ENCODE data around the gene B3GNT5.

B3GNT5 gene

DNA sequence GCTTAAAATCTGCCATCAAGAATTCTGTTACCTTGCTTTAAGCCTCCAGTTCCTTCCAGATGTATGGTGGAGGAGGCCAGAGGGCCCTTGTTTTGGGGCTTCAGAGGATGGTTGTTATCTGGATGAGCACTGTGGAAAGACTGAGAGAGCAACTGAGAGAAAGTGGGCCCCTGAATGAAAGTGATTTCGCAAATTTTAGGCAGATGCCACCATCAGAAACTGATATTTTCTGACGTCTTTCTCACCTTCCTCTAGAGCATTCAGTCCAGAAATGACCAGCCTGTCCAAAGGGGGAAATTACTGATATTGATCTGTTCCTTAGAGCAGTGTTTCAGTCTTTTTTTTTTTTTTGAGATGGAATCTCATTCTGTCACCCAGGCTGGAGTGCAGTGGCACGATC, 13.4 kb downstream of the B3GNT5 start:
- DNase-seq: no peak

DNA sequence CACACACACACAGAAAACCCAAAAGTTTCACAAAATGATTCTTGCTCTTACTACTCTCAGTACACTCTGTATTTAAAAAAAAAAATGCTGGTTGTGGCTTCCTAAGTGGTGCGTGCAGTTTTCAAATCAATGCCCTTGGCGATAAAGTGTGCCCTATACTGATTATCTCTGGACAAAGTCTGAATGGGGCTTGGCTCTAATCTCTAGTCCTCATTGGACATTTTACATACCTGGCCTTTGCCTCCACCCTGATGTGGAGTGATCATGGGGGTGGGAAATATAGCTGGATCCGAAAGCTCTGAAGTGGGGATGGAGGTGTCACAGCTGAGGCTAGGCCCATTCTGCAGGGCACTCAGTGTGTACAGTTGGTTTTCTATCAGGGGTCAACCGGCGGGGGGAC, 14.1 kb downstream of the B3GNT5 start:
- DNase-seq: no peak

DNA sequence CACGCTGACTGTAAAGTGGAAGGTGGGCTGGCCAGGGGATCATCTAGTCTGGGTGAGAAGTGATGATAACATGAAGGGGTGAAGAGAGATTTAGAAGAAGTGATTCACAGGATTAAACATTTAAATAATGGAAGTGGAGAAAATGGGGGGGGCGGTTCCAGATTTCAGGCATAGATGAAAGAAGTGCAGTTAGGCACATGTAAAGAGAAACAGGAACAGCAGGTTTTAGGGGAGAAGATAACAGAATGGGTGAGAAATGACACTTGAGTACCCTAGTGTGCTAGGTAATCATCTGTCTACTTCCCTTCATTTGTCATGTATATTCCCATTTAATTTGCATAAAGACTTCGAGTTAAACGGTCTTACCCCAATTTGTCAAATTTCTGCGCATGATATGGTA, 15.3 kb downstream of the B3GNT5 start:
- no peak for DNase-seq

DNA sequence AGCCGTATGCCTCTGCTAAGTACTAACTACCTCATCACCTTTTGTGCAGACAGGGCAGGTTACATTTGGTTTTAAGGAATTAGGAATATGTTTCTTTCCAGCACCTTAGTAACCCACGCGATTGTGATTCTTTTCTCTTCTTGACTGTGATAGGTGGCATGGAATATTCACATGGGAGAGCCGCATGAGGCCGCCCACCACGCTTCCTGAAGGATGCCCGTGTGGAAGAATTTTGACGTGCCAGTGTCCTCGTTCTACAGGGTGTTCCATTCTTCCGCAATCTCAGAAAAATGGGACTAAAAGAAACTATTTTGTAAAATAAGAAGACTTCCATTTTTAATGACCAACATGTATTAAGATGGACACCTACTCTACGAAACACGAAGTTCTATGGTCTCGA, 16.3 kb downstream of the B3GNT5 start:
- DNase-seq: no peak

DNA sequence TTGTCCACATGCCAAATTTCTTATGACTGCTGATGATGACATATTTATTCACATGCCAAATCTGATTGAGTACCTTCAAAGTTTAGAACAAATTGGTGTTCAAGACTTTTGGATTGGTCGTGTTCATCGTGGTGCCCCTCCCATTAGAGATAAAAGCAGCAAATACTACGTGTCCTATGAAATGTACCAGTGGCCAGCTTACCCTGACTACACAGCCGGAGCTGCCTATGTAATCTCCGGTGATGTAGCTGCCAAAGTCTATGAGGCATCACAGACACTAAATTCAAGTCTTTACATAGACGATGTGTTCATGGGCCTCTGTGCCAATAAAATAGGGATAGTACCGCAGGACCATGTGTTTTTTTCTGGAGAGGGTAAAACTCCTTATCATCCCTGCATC, 17.3 kb downstream of the B3GNT5 start:
- no peak for DNase-seq

DNA sequence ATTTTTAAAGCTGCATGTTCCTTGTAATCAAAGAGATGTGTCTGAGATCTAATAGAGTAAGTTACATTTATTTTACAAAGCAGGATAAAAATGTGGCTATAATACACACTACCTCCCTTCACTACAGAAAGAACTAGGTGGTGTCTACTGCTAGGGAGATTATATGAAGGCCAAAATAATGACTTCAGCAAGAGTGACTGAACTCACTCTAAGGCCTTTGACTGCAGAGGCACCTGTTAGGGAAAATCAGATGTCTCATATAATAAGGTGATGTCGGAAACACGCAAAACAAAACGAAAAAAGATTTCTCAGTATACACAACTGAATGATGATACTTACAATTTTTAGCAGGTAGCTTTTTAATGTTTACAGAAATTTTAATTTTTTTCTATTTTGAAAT, 19.1 kb downstream of the B3GNT5 start:
- no peak for DNase-seq

DNA sequence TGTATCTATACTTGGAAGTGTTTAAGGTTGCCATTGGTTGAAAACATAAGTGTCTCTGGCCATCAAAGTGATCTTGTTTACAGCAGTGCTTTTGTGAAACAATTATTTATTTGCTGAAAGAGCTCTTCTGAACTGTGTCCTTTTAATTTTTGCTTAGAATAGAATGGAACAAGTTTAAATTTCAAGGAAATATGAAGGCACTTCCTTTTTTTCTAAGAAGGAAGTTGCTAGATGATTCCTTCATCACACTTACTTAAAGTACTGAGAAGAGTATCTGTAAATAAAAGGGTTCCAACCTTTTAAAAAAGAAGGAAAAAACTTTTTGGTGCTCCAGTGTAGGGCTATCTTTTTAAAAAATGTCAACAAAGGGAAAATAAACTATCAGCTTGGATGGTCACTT, 19.7 kb downstream of the B3GNT5 start:
- DNase-seq: no peak

DNA sequence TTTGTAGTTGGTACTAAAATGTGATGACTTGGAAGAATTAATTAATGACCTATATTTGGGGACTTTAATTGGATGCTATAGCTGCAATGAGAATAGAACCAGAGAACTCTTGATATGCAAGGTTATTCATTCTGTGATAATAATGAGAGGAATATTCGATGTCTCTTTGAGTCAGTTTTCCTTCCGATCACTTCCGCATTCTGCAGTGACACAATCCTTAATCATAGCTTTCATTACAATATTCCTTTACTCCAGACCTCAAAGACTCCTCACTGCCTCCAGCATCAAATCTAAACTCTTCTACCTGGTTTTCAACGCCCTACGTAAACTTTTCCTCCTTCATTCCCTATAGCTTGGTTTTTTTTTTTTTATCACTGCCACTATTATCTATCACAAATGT, 21.6 kb downstream of the B3GNT5 start:
- no peak for DNase-seq

DNA sequence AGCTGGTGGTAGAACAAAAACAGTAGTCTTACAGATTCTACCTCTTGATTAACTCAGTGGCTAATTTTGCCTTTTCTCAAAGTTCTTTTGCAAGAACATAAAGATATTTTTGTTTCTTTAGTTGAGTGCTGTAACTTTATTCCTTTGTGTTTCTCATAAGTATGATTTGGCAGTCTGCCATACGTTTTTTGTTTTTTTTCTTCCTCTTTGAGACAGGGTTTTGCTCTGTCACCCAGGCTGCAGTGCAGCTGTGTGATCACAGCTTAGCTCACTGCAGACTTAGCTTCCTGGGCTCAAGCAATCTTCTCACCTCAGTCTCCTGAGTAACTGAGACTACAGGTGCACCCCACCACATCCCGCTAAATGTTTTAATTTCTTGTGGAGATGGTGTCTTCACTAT, 22.4 kb downstream of the B3GNT5 start:
- DNase-seq: peak in 1 of 2 donors; percentile 17

DNA sequence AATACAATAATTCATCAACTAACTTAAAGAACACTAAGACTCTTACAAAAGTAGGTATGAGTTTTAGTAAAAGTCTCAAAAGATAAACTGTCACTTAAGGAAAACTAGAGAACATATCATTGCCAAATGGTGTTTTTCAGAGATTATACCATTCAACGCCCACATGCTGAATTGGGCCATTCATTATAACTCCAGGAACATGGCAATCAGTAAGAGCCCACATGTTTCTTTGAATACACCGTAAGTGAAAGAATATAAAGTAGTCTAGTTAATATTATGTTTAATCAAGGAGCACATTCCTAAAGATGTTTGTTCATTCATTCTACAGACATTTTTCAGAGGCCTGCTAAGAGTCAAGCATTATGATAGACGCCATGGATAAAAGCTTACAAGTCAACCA, 22.9 kb downstream of the B3GNT5 start:
- DNase-seq: no peak

DNA sequence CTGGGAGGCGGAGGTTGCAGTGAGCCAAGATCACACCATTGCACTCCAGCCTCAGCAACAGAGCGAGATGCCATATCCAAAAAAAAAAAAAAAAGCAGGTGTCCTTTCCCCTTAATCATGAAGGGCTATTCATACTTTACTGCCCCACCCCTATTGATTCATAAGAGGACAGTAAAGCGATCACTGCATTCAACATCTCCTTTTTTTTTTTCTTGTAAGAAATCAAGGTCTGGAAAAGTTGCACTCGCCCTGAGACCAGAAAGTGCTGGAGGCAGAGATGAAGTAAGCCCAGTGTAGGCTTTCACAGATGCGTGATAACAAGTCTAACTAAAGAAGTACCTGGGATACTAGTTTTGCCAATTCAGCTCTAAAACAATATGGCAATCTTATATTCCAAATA, 24.2 kb downstream of the B3GNT5 start:
- no peak for DNase-seq

DNA sequence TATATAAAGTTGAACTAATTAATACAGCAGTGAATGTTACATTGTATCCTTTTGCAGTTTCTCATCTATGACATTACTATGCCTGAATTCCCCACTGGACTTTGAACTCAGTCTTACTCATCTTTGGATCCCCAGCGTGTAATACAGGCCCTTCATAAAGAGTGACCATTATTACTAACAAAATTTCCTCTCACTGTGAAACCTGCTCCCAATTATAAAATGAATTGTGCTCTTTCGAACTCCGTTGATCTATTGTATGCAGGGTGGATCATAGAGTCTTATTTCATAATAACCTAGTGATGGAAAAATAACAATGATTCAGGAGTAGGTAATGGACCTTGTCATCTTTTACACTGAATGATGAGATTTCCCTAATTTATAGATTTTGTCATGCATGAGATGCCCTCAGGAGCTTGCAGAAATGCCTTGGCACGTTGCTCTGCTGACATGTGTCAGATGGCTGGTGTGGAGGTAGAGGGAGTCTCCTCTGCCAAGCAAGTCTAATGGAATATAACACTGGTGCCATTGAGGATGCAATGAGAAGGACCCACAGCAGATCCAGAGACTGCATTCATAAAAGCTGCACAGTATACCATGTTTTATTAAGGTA, 25.5 kb downstream of the B3GNT5 start:
- no peak for DNase-seq

DNA sequence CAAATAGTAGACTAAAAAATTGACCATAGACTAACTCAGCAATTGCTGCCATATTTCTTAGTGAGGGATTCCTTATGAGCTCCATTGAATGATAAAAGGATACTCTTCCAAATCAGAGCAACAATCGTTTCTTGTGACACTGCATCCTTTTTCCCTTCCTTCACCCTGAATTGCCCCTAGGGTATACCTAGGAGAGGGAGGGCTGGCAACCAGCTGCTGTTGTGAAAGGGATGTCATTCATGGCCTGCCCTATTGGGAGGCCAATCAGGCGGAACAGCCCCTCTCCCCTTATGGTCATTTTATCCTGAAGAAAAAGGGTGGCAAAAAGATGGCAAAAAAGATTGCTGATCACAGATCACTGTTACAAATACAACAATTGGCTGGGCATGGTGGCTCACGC, 26.3 kb downstream of the B3GNT5 start:
- DNase-seq: no peak

DNA sequence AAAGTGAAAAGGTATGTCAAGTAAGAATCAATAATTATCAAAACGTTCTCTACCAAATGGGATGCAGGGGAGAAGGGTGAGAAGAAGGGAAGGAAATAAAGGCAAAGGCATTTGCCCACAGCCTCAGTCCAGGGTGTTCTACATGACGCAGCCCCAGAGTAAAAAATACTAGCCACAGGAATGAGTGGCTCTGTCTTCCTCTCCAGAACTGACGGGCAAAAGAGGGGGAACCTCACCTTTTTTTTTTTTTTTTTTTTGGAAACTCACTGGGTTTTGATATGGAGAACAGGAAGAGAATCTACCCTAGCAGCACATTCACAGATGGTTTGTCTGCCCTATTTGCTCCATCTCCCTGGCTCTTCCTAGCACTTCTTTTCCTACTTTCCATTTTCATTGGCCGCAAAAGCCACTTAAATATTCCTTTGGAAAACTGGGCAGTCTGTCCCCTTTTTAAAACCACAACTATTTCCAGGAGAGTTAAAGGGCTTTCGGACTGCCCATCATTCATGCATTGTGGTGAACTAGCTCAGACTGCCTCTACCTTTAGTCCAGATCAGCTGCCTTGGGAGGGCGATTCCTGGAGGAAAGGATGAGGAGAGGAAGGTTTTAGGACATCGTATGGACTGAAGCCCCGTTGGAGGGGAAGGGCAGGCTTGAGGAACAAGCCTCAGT, 28.2 kb downstream of the B3GNT5 start:
- no peak for DNase-seq

DNA sequence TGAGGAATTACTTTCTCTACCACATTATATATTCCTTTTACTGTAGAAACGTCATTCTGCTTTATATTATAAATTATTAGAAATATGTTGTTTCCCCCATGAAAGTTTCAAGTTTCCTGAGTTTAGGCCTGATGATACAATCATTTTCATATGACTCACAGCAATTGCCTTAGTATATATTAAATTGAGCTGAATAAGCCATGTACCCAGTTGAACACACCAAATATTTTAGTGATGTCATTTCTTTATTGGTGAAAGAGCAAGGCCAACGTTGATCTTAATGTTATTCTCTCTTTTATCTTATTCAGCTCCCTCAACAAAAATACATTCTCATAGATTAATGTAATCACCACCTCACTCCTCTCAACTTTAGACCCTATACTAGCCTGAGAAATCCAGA, 30.8 kb downstream of the B3GNT5 start:
- no peak for DNase-seq

DNA sequence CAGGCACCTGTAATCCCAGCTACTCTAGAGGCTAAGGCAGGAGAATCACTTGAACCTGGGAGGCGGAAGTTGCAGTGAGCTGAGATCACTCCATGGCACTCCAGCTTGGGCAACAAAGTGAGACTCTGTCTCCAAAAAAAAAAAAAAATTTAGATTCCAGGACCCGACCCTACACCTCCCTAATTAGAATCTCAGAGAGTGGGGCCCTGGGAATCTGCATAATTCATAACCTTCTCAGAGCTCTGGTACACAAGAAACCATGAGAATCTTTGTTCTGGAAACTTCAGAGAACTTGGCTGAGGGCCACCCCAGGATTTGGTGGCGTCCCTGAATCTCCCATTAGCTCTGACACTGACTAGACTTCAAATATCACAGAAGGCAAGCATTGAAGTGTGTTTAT, 31.5 kb downstream of the B3GNT5 start:
- DNase-seq: no peak

DNA sequence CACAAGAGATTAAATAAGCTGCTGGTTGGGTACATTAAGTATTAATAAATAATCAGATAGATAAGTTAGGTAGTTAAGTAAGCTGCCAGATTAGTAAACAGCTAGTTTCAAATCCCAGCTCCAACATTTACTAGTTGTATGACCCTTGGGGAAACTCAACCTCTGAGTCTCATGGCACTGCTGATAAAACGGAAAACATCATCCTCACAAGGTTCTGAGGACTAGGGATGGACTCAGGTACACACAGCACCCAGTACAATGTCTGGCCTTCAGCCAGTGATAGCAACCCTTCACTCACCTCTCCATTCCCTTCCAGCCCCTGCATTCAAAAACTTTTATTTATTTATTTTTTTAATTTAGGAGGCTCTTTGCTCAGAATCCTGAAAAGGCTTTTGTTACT, 32.3 kb downstream of the B3GNT5 start:
- no peak for DNase-seq

DNA sequence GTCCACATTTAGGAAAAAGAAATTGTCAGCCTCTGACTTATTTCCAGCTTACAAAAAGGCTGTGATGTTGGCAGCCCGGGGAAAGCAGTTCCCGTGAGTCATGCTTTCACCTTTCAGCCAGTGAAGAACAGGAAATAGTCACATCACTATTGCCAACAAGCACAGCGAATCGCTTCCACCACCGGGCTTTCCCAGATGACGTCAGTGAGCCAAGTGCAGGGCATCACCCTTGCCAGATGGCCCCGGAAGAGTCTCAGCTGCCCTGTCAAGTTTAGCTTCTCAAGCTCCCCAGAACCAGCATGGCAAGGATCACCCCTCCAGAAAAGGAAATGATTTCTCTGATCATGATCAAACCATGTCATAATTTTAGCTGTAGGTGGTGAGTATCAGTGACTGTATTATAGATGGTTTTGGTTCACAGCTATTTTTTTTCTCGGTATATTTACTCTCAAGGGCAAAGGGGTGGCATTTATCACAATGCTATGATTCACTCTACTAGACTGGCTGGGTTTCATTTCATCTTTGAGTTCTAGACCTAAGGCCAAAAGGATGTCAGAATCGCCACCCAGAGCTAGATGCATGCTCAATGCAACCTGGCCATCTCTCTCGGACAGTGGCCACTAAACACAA, 32.9 kb downstream of the B3GNT5 start:
- peak; percentile 94 to 95 for DNase-seq

DNA sequence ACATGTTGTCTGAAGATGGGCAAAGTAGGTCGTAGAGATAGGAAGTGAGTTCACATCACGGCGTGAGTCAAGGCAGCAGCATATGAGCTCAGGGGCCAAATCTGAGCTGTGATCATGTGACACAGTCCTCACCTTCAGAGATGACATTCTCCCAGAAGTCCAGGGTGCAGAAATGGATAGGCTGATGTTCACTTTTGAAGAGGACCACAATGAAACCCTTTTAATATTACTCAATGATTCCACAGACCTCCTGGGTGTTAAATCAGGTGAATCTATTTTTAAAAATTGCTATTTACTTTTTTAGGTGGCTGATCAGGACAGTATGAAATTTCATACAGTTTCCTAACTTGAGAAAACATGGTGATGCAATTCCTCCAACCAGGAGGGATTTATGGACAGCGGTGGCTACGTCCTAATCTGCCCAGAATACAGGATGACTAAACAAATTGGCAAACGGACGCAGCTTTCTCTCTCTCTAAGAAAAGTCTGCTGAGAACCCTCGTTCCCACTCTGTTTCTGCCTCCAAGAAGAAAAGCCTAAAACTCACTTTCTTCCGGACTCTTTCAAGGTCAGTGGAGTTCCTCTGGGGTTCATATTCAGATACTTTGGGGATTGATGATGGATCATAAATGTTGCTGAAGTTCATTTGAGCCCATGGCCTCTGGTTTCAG, 34.4 kb downstream of the B3GNT5 start:
- peak in 1 of 2 donors; percentile 21 for DNase-seq

DNA sequence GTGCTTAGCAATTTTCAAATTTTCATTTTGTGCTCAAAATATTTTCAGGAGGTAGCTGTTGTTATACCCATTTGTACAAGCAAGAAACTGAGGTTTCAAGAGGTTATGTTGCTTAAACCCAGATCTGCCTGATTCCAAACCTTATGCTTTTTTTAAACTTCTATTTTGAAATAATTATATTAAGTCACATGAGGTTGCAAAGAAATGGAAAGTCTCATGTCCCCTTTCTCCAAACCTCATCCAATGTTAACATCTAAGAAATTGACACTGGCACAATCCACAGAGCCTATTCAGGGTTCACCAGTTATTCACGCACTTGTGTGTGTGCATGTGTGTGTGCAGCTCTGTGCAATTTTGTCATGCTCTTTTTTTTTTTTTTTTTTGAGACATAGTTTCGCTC, 35.1 kb downstream of the B3GNT5 start:
- no peak for DNase-seq

DNA sequence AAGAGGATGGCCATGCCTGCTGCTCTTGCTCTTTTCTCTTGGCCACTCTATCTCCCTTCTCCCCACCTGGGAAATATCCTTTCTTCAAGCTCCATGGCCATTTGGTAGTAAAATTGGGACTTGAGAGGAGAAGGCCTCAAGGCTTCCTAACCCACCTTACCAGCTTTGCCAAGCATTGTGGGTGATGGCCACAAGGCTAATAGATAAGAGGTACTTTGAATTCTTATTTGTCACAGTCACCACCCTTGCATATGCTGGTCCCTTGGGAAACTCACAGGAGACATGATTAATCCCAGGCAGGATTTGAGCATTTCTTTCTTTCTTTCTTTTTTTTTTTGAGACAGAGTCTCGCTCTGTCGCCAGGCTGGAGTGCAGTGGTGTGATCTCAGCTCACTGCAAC, 37.2 kb downstream of the B3GNT5 start:
- DNase-seq: no peak

DNA sequence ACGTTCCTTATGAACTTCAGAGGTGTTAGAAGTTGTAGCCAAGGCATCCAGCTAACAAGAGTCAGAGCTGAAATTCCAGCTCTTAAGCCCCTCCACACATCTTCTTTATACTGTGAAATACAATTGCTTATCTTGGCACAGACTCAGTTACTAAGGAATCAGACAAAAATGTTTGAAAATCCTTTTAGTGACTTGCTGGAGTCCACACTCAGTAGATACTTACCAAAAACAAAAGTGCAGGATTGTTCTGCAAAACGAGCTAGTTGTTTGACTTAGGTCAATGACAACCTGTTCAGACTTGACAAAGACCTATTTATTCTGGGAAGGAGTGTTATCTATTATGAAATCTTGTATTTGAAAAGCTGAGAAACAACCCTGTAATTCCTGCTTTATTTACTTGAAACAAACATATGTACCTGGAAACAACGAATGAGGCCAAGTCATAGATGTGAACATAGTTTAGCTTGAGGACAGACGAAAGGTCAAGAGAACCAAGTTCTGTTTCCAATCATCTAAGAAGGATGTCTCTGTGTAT, 38.5 kb downstream of the B3GNT5 start:
- no peak for DNase-seq

DNA sequence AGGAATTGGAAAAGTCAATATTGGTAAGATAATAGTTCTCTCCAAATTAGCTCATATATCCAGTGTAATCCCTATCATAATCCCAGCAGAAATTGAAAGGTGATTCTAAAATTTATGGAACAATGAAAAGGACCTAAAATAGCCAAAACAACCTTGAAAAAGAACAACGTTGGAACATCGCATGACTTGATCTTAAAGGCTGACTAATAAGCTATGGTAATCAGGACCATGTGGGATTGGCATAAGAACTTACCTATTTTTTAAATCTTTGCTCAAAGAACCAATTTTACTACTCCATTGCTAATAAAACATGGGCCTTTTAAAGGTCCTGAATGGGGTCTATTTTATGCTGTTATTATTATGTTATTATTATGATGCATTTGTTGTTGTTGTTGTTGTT, 40.9 kb downstream of the B3GNT5 start:
- no peak for DNase-seq

DNA sequence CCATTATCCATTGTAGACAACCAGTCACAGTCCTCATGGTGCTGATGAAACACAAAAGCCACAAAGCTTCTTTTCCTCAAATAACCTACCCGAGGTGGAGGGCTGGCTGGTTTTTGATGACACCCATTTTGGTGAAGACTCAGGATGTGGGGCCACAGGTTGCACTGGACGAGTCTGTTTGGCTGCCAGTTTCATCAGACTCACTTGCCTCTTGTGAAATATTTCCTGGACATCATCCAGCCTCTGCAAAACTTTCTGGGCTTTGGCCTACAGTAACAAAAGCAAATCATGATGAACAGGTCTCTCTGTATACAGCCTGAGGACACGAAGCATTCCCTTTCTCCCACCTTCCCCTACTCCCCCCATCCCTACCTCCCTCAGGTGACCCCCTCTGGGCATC, 42.2 kb downstream of the B3GNT5 start:
- peak in 1 of 2 donors; percentile 24 for DNase-seq

Data from CD4-positive, alpha-beta T cell treated with Interferon alpha-2 for 1 hour (primary cell).